Lung (tissue), 12 donors: ENCODE results near the gene RXYLT1. TPM values are rescaled to one million over a fixed set of nuclear protein-coding genes. Genes with fewer than 3 reads are reported as not detected.

Experiments used
- ATAC-seq: fragments of 200-7000 bp; cut with Tn5 transposase; one replicate; pipeline ENCODE4 v1.9.1; 2020; ENCODE audit warnings: moderate number of reproducible peaks; ENCODE audit not compliant: insufficient read depth, low FRiP score
- DNase-seq, 3 donors: peaks; one replicate each; pipeline ENCODE4 v3.0.0-alpha.2; 2013 to 2017
- H3K27ac ChIP-seq, 2 donors: one replicate each; pipeline ENCODE4 v1.5.1; 2013; ENCODE audit warnings: mild to moderate bottlenecking in 2 of 2, moderate library complexity in 2 of 2, control low read depth in 1 of 2, inconsistent platforms in 1 of 2, low read depth in 1 of 2, low read length in 1 of 2
- H3K27me3 ChIP-seq, 3 donors: one replicate each; pipeline ENCODE4 v1.5.1; 2013; ENCODE audit warnings: low read length in 2 of 3; ENCODE audit not compliant: control insufficient read depth in 3 of 3, insufficient read depth in 3 of 3
- H3K36me3 ChIP-seq, 4 donors: one replicate each; pipeline ENCODE4 v1.5.1; 2013; ENCODE audit warnings: low read length in 4 of 4, mild to moderate bottlenecking in 1 of 4, moderate library complexity in 1 of 4; ENCODE audit not compliant: control insufficient read depth in 4 of 4, insufficient read depth in 4 of 4
- H3K4me1 ChIP-seq, 5 donors: one replicate each; pipeline ENCODE4 v1.5.1; 2013; ENCODE audit warnings: low read length in 5 of 5, mild to moderate bottlenecking in 2 of 5, moderate library complexity in 1 of 5; ENCODE audit not compliant: control insufficient read depth in 5 of 5, insufficient read depth in 5 of 5
- H3K4me3 ChIP-seq: one replicate; pipeline ENCODE4 v1.5.1; 2013; ENCODE audit warnings: mild to moderate bottlenecking, control low read depth, moderate library complexity
- H3K9ac ChIP-seq, 2 donors: one replicate each; pipeline ENCODE4 v1.5.1; 2013; ENCODE audit warnings: low read length in 2 of 2, control low read depth in 1 of 2; ENCODE audit not compliant: insufficient read depth in 1 of 2
- H3K9me3 ChIP-seq, 4 donors: one replicate each; pipeline ENCODE4 v1.5.1; 2013; ENCODE audit warnings: low read length in 3 of 4, mild to moderate bottlenecking in 1 of 4, moderate library complexity in 1 of 4; ENCODE audit not compliant: control insufficient read depth in 4 of 4, insufficient read depth in 3 of 4
- WGBS, 2 donors: extraction: QIAGEN DNeasy Blood & Tissue Kit; methylation state at CpG; one replicate each; pipeline ENCODE4 v1.1.7; 2013; 5-methylcytosine and 5-hydroxymethylcytosine counted together
- polyA plus RNA-seq, 2 donors: library from polyadenylated mRNA; stranded (reverse); fragments of 200-250 nt; gene quantifications; one replicate each; pipeline ENCODE4 v1.2.1, GENCODE V29; 2013
- total RNA-seq, 2 donors: library from RNA; depleted of rRNA in 1 of 2; stranded (reverse); fragments of >200 nt in 1 of 2; gene quantifications; one replicate each; pipeline ENCODE4 v1.2.1, GENCODE V29; 2014 to 2021
- TF ChIP-seq, protein P1 (sequence below): IDR thresholded peaks from 2 replicates; pipeline ENCODE4 v1.5.1; 2012; ENCODE audit warnings: mild to moderate bottlenecking; ENCODE audit errors: control extremely low read depth, extremely low read depth
- donor health status: control.
- donor health status: control.
- donor health status: Bipolar disorder and iron deficiency.
- donor health status: healthy.
- donor health status: DM: yes; HTN: yes; CAD: no.

Gene RXYLT1
- total and polyA plus RNA-seq, 4 donors = 8.0 to 14.9 (median 12.4) TPM

DNA sequence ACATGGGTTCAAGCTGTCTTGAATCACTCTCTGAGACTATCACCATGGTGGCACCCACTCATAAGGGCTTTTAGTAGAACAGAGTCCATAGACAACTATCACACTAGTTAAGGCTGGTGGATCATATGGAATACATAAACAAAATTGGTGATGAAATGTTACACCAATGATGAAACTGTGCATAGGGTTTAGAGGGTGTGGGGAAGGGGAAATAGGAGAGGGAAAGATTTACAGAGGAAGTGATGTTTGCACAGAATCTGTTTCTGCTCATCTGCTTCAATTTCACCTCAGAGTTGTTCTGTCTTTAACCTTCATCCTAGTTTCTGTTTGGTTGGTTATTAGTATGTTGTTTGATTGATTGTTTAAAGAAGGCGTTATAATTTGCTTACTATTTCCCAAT, 2.4 kb upstream of the RXYLT1 start:
- H3K4me1 ChIP-seq = peaks cover 0 to 7% (median 0%) of the 10 kb centered on the region in 5 donors
- no peak overlapping the region for H3K9ac ChIP-seq
- WGBS, 2 donors = 90 to 94% methylated on average over 1 of the region's 1 CpG
- TF ChIP-seq, protein P1, sequence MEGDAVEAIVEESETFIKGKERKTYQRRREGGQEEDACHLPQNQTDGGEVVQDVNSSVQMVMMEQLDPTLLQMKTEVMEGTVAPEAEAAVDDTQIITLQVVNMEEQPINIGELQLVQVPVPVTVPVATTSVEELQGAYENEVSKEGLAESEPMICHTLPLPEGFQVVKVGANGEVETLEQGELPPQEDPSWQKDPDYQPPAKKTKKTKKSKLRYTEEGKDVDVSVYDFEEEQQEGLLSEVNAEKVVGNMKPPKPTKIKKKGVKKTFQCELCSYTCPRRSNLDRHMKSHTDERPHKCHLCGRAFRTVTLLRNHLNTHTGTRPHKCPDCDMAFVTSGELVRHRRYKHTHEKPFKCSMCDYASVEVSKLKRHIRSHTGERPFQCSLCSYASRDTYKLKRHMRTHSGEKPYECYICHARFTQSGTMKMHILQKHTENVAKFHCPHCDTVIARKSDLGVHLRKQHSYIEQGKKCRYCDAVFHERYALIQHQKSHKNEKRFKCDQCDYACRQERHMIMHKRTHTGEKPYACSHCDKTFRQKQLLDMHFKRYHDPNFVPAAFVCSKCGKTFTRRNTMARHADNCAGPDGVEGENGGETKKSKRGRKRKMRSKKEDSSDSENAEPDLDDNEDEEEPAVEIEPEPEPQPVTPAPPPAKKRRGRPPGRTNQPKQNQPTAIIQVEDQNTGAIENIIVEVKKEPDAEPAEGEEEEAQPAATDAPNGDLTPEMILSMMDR = no peak
- ATAC-seq = no peak
- H3K27me3 ChIP-seq = peaks cover 0 to 3% (median 0%) of the 10 kb centered on the region in 3 donors
- no peaks in the 10 kb centered on the region for H3K9me3 ChIP-seq
- no peak for DNase-seq
- no peak overlapping the region for H3K4me3 ChIP-seq
- H3K36me3 ChIP-seq = no peaks in the 10 kb centered on the region
- no peak overlapping the region for H3K27ac ChIP-seq

DNA sequence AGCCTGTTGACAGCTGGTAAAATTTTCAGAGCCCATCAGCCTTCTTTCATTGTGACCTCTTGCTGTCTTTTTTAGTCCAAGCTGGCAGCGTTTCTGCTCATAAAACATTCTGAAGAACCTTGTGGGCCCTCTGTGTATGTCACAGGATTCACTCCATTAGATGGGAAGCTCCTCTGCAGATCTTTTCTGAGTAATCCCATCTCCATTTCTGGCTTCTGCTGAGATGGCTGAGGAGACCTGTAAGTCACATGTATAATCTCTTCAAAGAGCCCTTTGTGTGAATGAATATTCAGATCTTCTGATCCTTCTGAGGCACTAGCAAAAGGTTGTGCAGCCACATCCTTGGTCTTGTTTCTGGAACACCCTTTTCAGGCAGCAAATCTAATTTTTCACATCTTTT, 2.8 kb downstream of the RXYLT1 start:
- Histone ChIP-seq H3K27ac (no peak overlapping the region), H3K36me3 (peaks cover 0 to 17% (median 2%) of the 10 kb centered on the region in 4 donors), H3K4me1 (peaks cover 0 to 7% (median 0%) of the 10 kb centered on the region in 5 donors), H3K9me3 (no peaks in the 10 kb centered on the region), H3K4me3 (no peak overlapping the region), H3K27me3 (no peaks in the 10 kb centered on the region), H3K9ac (no peak overlapping the region)
- ATAC-seq (no peak), DNase-seq (no peak)
- TF ChIP-seq, protein P1 = no peak
- 95 to 97% methylated on average over 1 of the region's 1 CpG for WGBS, 2 donors

DNA sequence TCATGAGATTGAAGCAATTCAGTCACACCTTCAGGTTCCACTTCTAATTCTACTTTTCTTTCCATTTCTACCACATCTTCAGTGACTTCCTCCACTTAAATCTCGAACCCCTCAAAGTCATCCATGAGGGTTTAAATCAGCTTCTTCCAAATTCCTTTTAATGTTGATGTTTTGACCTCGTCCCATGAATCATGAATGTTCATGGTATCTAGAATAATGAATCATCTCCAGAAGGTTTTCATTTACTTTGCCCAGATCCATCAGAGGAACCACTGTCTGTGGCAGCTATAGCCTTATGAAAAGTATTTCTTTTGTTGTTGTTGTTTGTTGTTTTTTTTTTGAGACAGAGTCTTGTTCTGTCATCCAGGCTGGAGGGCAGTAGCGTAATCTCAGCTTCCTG, 7.6 kb downstream of the RXYLT1 start:
- Histone ChIP-seq H3K9ac (no peak overlapping the region), H3K27me3 (no peaks in the 10 kb centered on the region), H3K4me1 (no peaks in the 10 kb centered on the region), H3K9me3 (no peaks in the 10 kb centered on the region), H3K27ac (no peak overlapping the region), H3K4me3 (no peak overlapping the region), H3K36me3 (peaks cover 0 to 24% (median 14%) of the 10 kb centered on the region in 4 donors)
- DNase-seq (no peak), ATAC-seq (no peak)
- TF ChIP-seq, protein P1 = no peak
- WGBS, 2 donors = 97% methylated on average over 3 of the region's 3 CpGs

DNA sequence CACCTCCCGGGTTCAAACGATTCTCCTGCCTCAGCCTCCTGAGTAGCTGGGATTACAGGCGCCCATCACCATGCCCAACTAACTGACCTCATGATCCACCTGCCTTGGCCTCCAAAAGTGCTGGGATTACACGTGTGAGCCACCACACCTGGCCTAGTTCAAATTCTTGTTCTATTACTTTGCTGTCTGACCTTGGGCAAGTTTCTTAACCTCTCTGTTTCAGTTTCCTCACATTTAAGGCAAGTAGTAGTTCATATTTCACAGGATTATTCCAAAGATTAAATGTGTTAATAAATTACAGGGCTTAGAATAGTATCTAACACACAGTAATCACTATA, 10.9 kb downstream of the RXYLT1 start:
- Histone ChIP-seq H3K4me1 (no peaks in the 10 kb centered on the region), H3K9ac (no peak overlapping the region), H3K36me3 (peaks cover 0 to 21% (median 13%) of the 10 kb centered on the region in 4 donors), H3K27me3 (no peaks in the 10 kb centered on the region), H3K4me3 (no peak overlapping the region), H3K27ac (no peak overlapping the region), H3K9me3 (no peaks in the 10 kb centered on the region)
- TF ChIP-seq, protein P1 = no peak
- WGBS, 2 donors = 94 to 100% methylated on average over 4 of the region's 4 CpGs
- DNase-seq = no peak
- ATAC-seq = no peak
